ENCODE data around the gene CTF1.
"Not testable (repeated sequence)": the region's sequence is repeated elsewhere in the genome, so short reads cannot be mapped to it uniquely, and the experiment has no call there.

Gene CTF1

GRCh38 chr16:30884760-30885159 lies 11.7 kb upstream of the CTF1 start:
- Histone ChIP-seq H3K27me3 (no peaks in the 10 kb centered on the region), H4K20me1 (peaks cover 0 to 22% (median 11%) of the 10 kb centered on the region in 11 experiments; a peak in 10 of 22 replicates), H3K36me3 (peaks cover 54 to 98% (median 83%) of the 10 kb centered on the region in 11 experiments), H3K9me3 (replicated peaks in 1 of 11) (no peaks in the 10 kb centered on the region), H3K4me3 (no peak overlapping the region), H3K27ac (no peak overlapping the region), H3K9ac (peak overlapping the region in 1 of 11 experiments; percentile 13; a peak in 2 of 22 replicates), H3K4me2 (peak overlapping the region in 4 of 11 experiments; percentile 6 to 25 (median 14); a peak in 4 of 22 replicates), H3K4me1 (peaks cover 6 to 29% (median 21%) of the 10 kb centered on the region in 10 experiments; a peak in 17 of 20 replicates)
- TF ChIP-seq Cebpa-rat (IDR thresholded peaks at IDR 0.05), result no peak

GRCh38 chr16:30885196-30885595 lies 11.2 kb upstream of the CTF1 start:
- no peak for TF ChIP-seq Cebpa-rat (IDR thresholded peaks at IDR 0.05)
- H3K27me3 ChIP-seq, result no peaks in the 10 kb centered on the region
- no peak overlapping the region for H3K4me3 ChIP-seq
- H3K36me3 ChIP-seq, result peaks cover 59 to 98% (median 83%) of the 10 kb centered on the region in 11 experiments
- H3K27ac ChIP-seq, result no peak overlapping the region
- peak overlapping the region in 1 of 11 experiments; percentile 13; a peak in 1 of 22 replicates for H3K4me2 ChIP-seq
- peaks cover 0 to 22% (median 11%) of the 10 kb centered on the region in 11 experiments; a peak in 10 of 22 replicates for H4K20me1 ChIP-seq
- no peaks in the 10 kb centered on the region for H3K9me3 ChIP-seq (replicated peaks in 1 of 11)
- peak overlapping the region in 1 of 11 experiments; percentile 13; a peak in 1 of 22 replicates for H3K9ac ChIP-seq
- H3K4me1 ChIP-seq, result peaks cover 6 to 29% (median 21%) of the 10 kb centered on the region in 10 experiments; a peak in 17 of 20 replicates

DNA sequence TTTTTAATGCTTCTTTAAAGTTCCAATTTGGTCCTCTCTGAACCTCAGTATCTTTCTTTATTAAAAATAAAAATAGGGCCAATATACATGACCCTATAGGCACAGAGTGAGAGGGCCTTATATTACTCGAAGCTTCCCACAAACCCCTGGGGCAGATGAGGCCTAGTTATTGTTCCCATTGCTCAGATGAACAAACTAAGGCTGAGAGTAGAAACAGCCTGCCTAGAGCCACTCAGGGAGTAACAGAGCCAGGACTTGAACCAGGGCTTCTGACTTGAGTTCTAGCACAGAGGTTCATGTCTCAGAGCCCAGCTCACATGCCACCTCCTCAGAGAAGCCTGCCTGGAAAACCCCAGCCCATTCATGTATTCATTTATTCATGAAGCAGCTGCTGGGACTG lies 10.3 kb upstream of the CTF1 start:
- Histone ChIP-seq H3K27ac (peak overlapping the region in 2 of 11 experiments; percentile 11 to 23; a peak in 1 of 22 replicates), H3K9ac (peak overlapping the region in 3 of 11 experiments; percentile 4 to 5 (median 5); a peak in 1 of 22 replicates), H3K4me1 (peaks cover 6 to 29% (median 21%) of the 10 kb centered on the region in 10 experiments; a peak in 17 of 20 replicates), H3K27me3 (no peaks in the 10 kb centered on the region), H4K20me1 (peaks cover 0 to 22% (median 11%) of the 10 kb centered on the region in 11 experiments; a peak in 11 of 22 replicates), H3K4me2 (no peak overlapping the region), H3K36me3 (peaks cover 61 to 98% (median 86%) of the 10 kb centered on the region in 11 experiments), H3K4me3 (no peak overlapping the region), H3K9me3 (replicated peaks in 1 of 11) (no peaks in the 10 kb centered on the region)
- no peak for TF ChIP-seq Cebpa-rat (IDR thresholded peaks at IDR 0.05)

- peak overlapping the region in 6 of 11 experiments; percentile 2 to 46 (median 22); a peak in 4 of 22 replicates for H3K27ac ChIP-seq
- no peak overlapping the region for H3K4me2 ChIP-seq
- no peak overlapping the region for H3K4me3 ChIP-seq
- H3K9me3 ChIP-seq (replicated peaks in 1 of 11), result no peaks in the 10 kb centered on the region
- no peaks in the 10 kb centered on the region for H3K27me3 ChIP-seq
- peaks cover 70 to 95% (median 81%) of the 10 kb centered on the region in 11 experiments for H3K36me3 ChIP-seq
- H3K9ac ChIP-seq, result peak overlapping the region in 5 of 11 experiments; percentile 1 to 42 (median 16); a peak in 8 of 22 replicates
- TF ChIP-seq Cebpa-rat (IDR thresholded peaks at IDR 0.05), result no peak
- H3K4me1 ChIP-seq, result peaks cover 12 to 25% (median 22%) of the 10 kb centered on the region in 10 experiments
- peaks cover 0 to 19% (median 3%) of the 10 kb centered on the region in 11 experiments; a peak in 10 of 22 replicates for H4K20me1 ChIP-seq
Observed at GRCh38 chr16:30887927-30888326, 8.5 kb upstream of the CTF1 start.

GRCh38 chr16:30888856-30889499 lies 7.4 kb upstream of the CTF1 start:
- no peak overlapping the region for H3K4me2 ChIP-seq
- no peak overlapping the region; a peak in 1 of 22 replicates for H3K27ac ChIP-seq
- H3K4me1 ChIP-seq, result peaks cover 12 to 27% (median 24%) of the 10 kb centered on the region in 10 experiments
- H3K4me3 ChIP-seq, result no peak overlapping the region
- H3K27me3 ChIP-seq, result no peaks in the 10 kb centered on the region
- TF ChIP-seq Cebpa-rat (IDR thresholded peaks at IDR 0.05), result no peak
- H3K9me3 ChIP-seq (replicated peaks in 1 of 11), result no peaks in the 10 kb centered on the region
- peak overlapping the region in 5 of 11 experiments; percentile 10 to 44 (median 34); a peak in 4 of 22 replicates for H3K9ac ChIP-seq
- peaks cover 0 to 24% (median 0%) of the 10 kb centered on the region in 11 experiments; a peak in 7 of 22 replicates for H4K20me1 ChIP-seq
- H3K36me3 ChIP-seq, result peaks cover 70 to 87% (median 79%) of the 10 kb centered on the region in 11 experiments

GRCh38 chr16:30889721-30890120 lies 6.7 kb upstream of the CTF1 start:
- no peak overlapping the region for H3K4me2 ChIP-seq
- no peak overlapping the region for H3K4me3 ChIP-seq
- H3K36me3 ChIP-seq, result peaks cover 68 to 80% (median 71%) of the 10 kb centered on the region in 11 experiments
- H3K4me1 ChIP-seq, result peaks cover 18 to 31% (median 25%) of the 10 kb centered on the region in 10 experiments
- H4K20me1 ChIP-seq, result peaks cover 0 to 24% (median 0%) of the 10 kb centered on the region in 11 experiments; a peak in 7 of 22 replicates
- TF ChIP-seq Cebpa-rat (IDR thresholded peaks at IDR 0.05), result no peak
- no peaks in the 10 kb centered on the region for H3K27me3 ChIP-seq
- H3K27ac ChIP-seq, result no peak overlapping the region
- H3K9ac ChIP-seq, result peak overlapping the region in 2 of 11 experiments; percentile 23 to 44; a peak in 1 of 22 replicates
- no peaks in the 10 kb centered on the region for H3K9me3 ChIP-seq (replicated peaks in 1 of 11)

GRCh38 chr16:30891043-30891823 lies 5.2 kb upstream of the CTF1 start:
- peaks cover 24 to 42% (median 33%) of the 10 kb centered on the region in 10 experiments for H3K4me1 ChIP-seq
- peaks cover 0 to 24% (median 0%) of the 10 kb centered on the region in 11 experiments; a peak in 7 of 22 replicates for H4K20me1 ChIP-seq
- H3K36me3 ChIP-seq, result peaks cover 53 to 65% (median 56%) of the 10 kb centered on the region in 11 experiments
- not testable (repeated sequence) for H3K27ac ChIP-seq; H3K9me3 ChIP-seq (replicated peaks in 1 of 11); H3K27me3 ChIP-seq; H3K4me3 ChIP-seq; H3K9ac ChIP-seq; H3K4me2 ChIP-seq

GRCh38 chr16:30892670-30893416 lies 3.6 kb upstream of the CTF1 start:
- Histone ChIP-seq H3K36me3 (peaks cover 36 to 49% (median 40%) of the 10 kb centered on the region in 11 experiments), H3K27me3 (no peaks in the 10 kb centered on the region), H4K20me1 (peaks cover 0 to 19% (median 0%) of the 10 kb centered on the region in 11 experiments; a peak in 6 of 22 replicates), H3K9me3 (replicated peaks in 1 of 11) (no peaks in the 10 kb centered on the region), H3K4me2 (peak overlapping the region; percentile 80 to 100 (median 99)), H3K9ac (peak overlapping the region; percentile 88 to 94 (median 92)), H3K4me1 (peaks cover 37 to 51% (median 47%) of the 10 kb centered on the region in 10 experiments), H3K4me3 (peak overlapping the region; percentile 71 to 89 (median 78)), H3K27ac (peak overlapping the region; percentile 82 to 90 (median 88); a peak in 20 of 22 replicates)
- TF ChIP-seq Cebpa-rat (IDR thresholded peaks at IDR 0.05), result no peak

Measured in BLaER1 treated with 17β-estradiol and CSF1 and Interleukin-3, amounts not matched to agents 10 nM and 100 nM (cell line).